Measurements from ENCODE around the gene CD300A.

- no peak for TF ChIP-seq CTCF (conservative IDR thresholded peaks at IDR 0.05 in 1 of 2, IDR thresholded peaks at IDR 0.05 in 1 of 2; ENCODE audit: low read depth in 1 of 2, low read length in 2 of 2)
- TF ChIP-seq EZH2 (IDR thresholded peaks at IDR 0.05; ENCODE audit: low read length, missing control alignments): no peak
These were observed 15.2 kb downstream of the CD300A start for GRCh38 chr17:74481621-74482020.
